ENCODE results near the gene PPARA. TPM values are rescaled to one million over a fixed set of nuclear protein-coding genes. Genes with fewer than 3 reads are reported as not detected.

Gene PPARA
- total and polyA plus RNA-seq, 2 donors: 3.6 to 4.5 TPM

GRCh38 chr22:46158283-46158682 lies 8.0 kb downstream of the PPARA start:
- Histone ChIP-seq H3K4me1 (ENCODE audit: control insufficient read depth in 2 of 2, insufficient read depth in 2 of 2, low read length in 2 of 2) (peaks cover 0 to 8% of the 10 kb centered on the region in 2 donors), H3K9me3 (ENCODE audit: control insufficient read depth in 2 of 2, insufficient read depth in 1 of 2, low read length in 1 of 2) (no peaks in the 10 kb centered on the region), H3K4me3 (ENCODE audit: low read length in 2 of 2) (no peak overlapping the region), H3K36me3 (ENCODE audit: control insufficient read depth in 2 of 2, insufficient read depth in 2 of 2, low read length in 1 of 2) (peaks cover 0 to 17% of the 10 kb centered on the region in 2 donors), H3K27ac (ENCODE audit: low read depth in 1 of 2, low read length in 1 of 2) (no peak overlapping the region), H3K27me3 (ENCODE audit: control insufficient read depth in 2 of 2, insufficient read depth in 1 of 2, low read length in 1 of 2) (no peaks in the 10 kb centered on the region)
- no peak for DNase-seq (ENCODE audit: low read depth in 6 of 9, low spot score in 9 of 9)
- 92% methylated on average over 7 of the region's 7 CpGs for WGBS

DNA sequence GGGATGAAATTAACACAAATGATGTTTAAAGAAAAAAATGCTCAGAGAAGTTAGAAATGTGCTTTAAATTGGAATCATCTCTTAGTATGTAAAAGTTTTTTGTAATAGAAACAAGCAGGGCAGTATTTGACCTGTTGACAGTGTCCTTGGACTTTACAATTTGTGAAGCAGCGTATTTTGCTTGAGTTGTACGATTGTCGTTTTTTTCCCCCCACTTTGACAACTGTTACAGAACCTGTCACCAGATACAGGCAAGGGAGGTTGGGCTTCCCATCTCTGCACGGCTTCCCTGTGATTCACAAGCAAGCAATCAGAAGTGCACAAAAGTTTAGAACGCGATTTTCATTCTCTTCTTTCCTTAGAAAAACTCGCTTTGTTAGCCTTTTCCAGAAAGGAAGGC lies 8.9 kb downstream of the PPARA start:
- no peak overlapping the region for H3K4me3 ChIP-seq (ENCODE audit: low read length in 2 of 2)
- WGBS: 96% methylated on average over 7 of the region's 7 CpGs

DNA sequence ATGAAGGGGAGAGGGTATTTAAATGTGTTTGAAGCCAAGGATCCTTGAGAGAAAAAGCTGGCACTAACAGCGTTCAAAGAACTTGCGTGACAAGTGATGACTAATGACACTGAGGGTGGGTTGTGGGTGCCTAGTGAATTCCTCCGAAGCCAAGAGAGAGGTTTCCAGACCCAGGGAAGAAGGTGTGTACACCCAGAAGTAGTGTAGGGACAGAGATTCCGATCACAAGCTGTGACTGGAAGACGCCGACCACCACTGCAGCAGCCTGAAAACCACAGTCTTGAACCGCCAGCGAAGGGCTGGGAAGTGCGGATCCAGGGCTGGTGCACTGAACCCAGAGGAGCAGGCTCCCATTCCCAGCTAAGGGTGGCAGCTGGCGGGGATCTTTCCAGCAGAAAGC lies 9.5 kb downstream of the PPARA start:
- no peak for DNase-seq (ENCODE audit: low read depth in 6 of 9, low spot score in 9 of 9)
- WGBS: 97% methylated on average over 10 of the region's 10 CpGs
- no peaks in the 10 kb centered on the region for H3K27me3 ChIP-seq (ENCODE audit: control insufficient read depth in 2 of 2, insufficient read depth in 1 of 2, low read length in 1 of 2)
- H3K36me3 ChIP-seq (ENCODE audit: control insufficient read depth in 2 of 2, insufficient read depth in 2 of 2, low read length in 1 of 2): peaks cover 0 to 17% of the 10 kb centered on the region in 2 donors
- H3K4me1 ChIP-seq (ENCODE audit: control insufficient read depth in 2 of 2, insufficient read depth in 2 of 2, low read length in 2 of 2): peaks cover 0 to 8% of the 10 kb centered on the region in 2 donors
- H3K4me3 ChIP-seq (ENCODE audit: low read length in 2 of 2): no peak overlapping the region
- H3K9me3 ChIP-seq (ENCODE audit: control insufficient read depth in 2 of 2, insufficient read depth in 1 of 2, low read length in 1 of 2): no peaks in the 10 kb centered on the region
- H3K27ac ChIP-seq (ENCODE audit: low read depth in 1 of 2, low read length in 1 of 2): no peak overlapping the region

More for the DNA sequence above, 8.9 kb downstream of the PPARA start:
- H3K4me1 ChIP-seq (ENCODE audit: control insufficient read depth in 2 of 2, insufficient read depth in 2 of 2, low read length in 2 of 2): peaks cover 0 to 8% of the 10 kb centered on the region in 2 donors
- no peak overlapping the region for H3K27ac ChIP-seq (ENCODE audit: low read depth in 1 of 2, low read length in 1 of 2)
- H3K27me3 ChIP-seq (ENCODE audit: control insufficient read depth in 2 of 2, insufficient read depth in 1 of 2, low read length in 1 of 2): no peaks in the 10 kb centered on the region
- no peak for DNase-seq (ENCODE audit: low read depth in 6 of 9, low spot score in 9 of 9)
- H3K9me3 ChIP-seq (ENCODE audit: control insufficient read depth in 2 of 2, insufficient read depth in 1 of 2, low read length in 1 of 2): no peaks in the 10 kb centered on the region
- peaks cover 0 to 17% of the 10 kb centered on the region in 2 donors for H3K36me3 ChIP-seq (ENCODE audit: control insufficient read depth in 2 of 2, insufficient read depth in 2 of 2, low read length in 1 of 2)

DNA sequence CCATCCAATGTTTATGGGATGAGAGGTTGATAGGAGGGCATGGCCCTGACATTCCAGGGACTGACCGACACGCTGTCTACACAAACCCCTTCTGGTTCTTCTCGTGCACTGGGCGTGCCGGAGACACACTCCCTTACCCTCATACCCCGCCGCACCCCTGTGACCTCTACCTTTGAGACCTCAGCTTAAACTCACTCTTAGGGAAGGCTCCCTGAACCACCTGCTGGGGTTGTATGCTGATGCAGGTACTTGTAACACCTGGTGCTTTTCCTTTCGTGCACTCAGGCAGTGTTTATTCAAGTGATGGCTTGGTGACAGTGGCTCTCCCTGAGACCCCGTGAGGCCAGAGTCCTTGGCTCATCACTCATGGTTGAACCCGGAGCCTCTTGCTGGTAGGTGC lies 12.0 kb downstream of the PPARA start:
- Histone ChIP-seq H3K4me3 (ENCODE audit: low read length in 2 of 2) (no peak overlapping the region), H3K4me1 (ENCODE audit: control insufficient read depth in 2 of 2, insufficient read depth in 2 of 2, low read length in 2 of 2) (peaks cover 0 to 2% of the 10 kb centered on the region in 2 donors), H3K27me3 (ENCODE audit: control insufficient read depth in 2 of 2, insufficient read depth in 1 of 2, low read length in 1 of 2) (no peaks in the 10 kb centered on the region), H3K27ac (ENCODE audit: low read depth in 1 of 2, low read length in 1 of 2) (no peak overlapping the region), H3K36me3 (ENCODE audit: control insufficient read depth in 2 of 2, insufficient read depth in 2 of 2, low read length in 1 of 2) (peaks cover 0 to 13% of the 10 kb centered on the region in 2 donors), H3K9me3 (ENCODE audit: control insufficient read depth in 2 of 2, insufficient read depth in 1 of 2, low read length in 1 of 2) (no peaks in the 10 kb centered on the region)
- DNase-seq (ENCODE audit: low read depth in 6 of 9, low spot score in 9 of 9): no peak
- WGBS: 91% methylated on average over 10 of the region's 10 CpGs

GRCh38 chr22:46162771-46163556 lies 12.6 kb downstream of the PPARA start:
- Histone ChIP-seq H3K36me3 (ENCODE audit: control insufficient read depth in 2 of 2, insufficient read depth in 2 of 2, low read length in 1 of 2) (peaks cover 0 to 13% of the 10 kb centered on the region in 2 donors), H3K4me1 (ENCODE audit: control insufficient read depth in 2 of 2, insufficient read depth in 2 of 2, low read length in 2 of 2) (no peaks in the 10 kb centered on the region), H3K9me3 (ENCODE audit: control insufficient read depth in 2 of 2, insufficient read depth in 1 of 2, low read length in 1 of 2) (no peaks in the 10 kb centered on the region), H3K27ac (ENCODE audit: low read depth in 1 of 2, low read length in 1 of 2) (no peak overlapping the region), H3K27me3 (ENCODE audit: control insufficient read depth in 2 of 2, insufficient read depth in 1 of 2, low read length in 1 of 2) (no peaks in the 10 kb centered on the region), H3K4me3 (ENCODE audit: low read length in 2 of 2) (no peak overlapping the region)
- 95% methylated on average over 17 of the region's 17 CpGs for WGBS
- no peak for DNase-seq (ENCODE audit: low read depth in 6 of 9, low spot score in 9 of 9)

DNA sequence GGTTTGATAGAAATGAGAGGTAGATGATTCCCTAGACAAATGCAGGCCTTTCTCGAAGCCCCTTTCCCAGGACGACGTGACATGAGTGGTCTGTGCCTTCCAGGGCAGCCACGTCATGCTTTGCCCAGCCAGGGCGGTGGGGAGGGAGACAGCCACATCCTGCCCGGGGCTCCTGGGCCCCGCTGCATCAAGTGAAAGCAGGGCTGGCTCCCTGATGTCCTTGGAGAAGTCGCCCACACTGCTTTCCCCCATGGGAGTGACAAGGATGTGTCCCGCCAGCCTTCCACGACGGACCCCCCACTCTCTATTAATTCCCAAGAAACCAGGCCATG lies 13.2 kb downstream of the PPARA start:
- H3K4me3 ChIP-seq (ENCODE audit: low read length in 2 of 2): no peak overlapping the region
- no peak overlapping the region for H3K27ac ChIP-seq (ENCODE audit: low read depth in 1 of 2, low read length in 1 of 2)
- no peaks in the 10 kb centered on the region for H3K9me3 ChIP-seq (ENCODE audit: control insufficient read depth in 2 of 2, insufficient read depth in 1 of 2, low read length in 1 of 2)
- 70% methylated on average over 11 of the region's 11 CpGs for WGBS
- peaks cover 0 to 13% of the 10 kb centered on the region in 2 donors for H3K36me3 ChIP-seq (ENCODE audit: control insufficient read depth in 2 of 2, insufficient read depth in 2 of 2, low read length in 1 of 2)
- DNase-seq (ENCODE audit: low read depth in 6 of 9, low spot score in 9 of 9): no peak
- H3K27me3 ChIP-seq (ENCODE audit: control insufficient read depth in 2 of 2, insufficient read depth in 1 of 2, low read length in 1 of 2): no peaks in the 10 kb centered on the region
- H3K4me1 ChIP-seq (ENCODE audit: control insufficient read depth in 2 of 2, insufficient read depth in 2 of 2, low read length in 2 of 2): no peaks in the 10 kb centered on the region

- Histone ChIP-seq H3K27ac (ENCODE audit: low read depth in 1 of 2, low read length in 1 of 2) (no peak overlapping the region), H3K4me1 (ENCODE audit: control insufficient read depth in 2 of 2, insufficient read depth in 2 of 2, low read length in 2 of 2) (no peaks in the 10 kb centered on the region), H3K9me3 (ENCODE audit: control insufficient read depth in 2 of 2, insufficient read depth in 1 of 2, low read length in 1 of 2) (no peaks in the 10 kb centered on the region), H3K4me3 (ENCODE audit: low read length in 2 of 2) (no peak overlapping the region), H3K27me3 (ENCODE audit: control insufficient read depth in 2 of 2, insufficient read depth in 1 of 2, low read length in 1 of 2) (no peaks in the 10 kb centered on the region), H3K36me3 (ENCODE audit: control insufficient read depth in 2 of 2, insufficient read depth in 2 of 2, low read length in 1 of 2) (peaks cover 0 to 7% of the 10 kb centered on the region in 2 donors)
- 99% methylated on average over 3 of the region's 3 CpGs for WGBS
- DNase-seq (ENCODE audit: low read depth in 6 of 9, low spot score in 9 of 9): no peak
These were observed 15.7 kb downstream of the PPARA start for GRCh38 chr22:46165977-46166376.

- Histone ChIP-seq H3K4me1 (ENCODE audit: control insufficient read depth in 2 of 2, insufficient read depth in 2 of 2, low read length in 2 of 2) (peaks cover 0 to 2% of the 10 kb centered on the region in 2 donors), H3K27ac (ENCODE audit: low read depth in 1 of 2, low read length in 1 of 2) (no peak overlapping the region), H3K36me3 (ENCODE audit: control insufficient read depth in 2 of 2, insufficient read depth in 2 of 2, low read length in 1 of 2) (no peaks in the 10 kb centered on the region), H3K27me3 (ENCODE audit: control insufficient read depth in 2 of 2, insufficient read depth in 1 of 2, low read length in 1 of 2) (no peaks in the 10 kb centered on the region), H3K9me3 (ENCODE audit: control insufficient read depth in 2 of 2, insufficient read depth in 1 of 2, low read length in 1 of 2) (no peaks in the 10 kb centered on the region), H3K4me3 (ENCODE audit: low read length in 2 of 2) (no peak overlapping the region)
- 96% methylated on average over 1 of the region's 1 CpG for WGBS
- DNase-seq (ENCODE audit: low read depth in 6 of 9, low spot score in 9 of 9): no peak
These were observed 19.3 kb downstream of the PPARA start for GRCh38 chr22:46169628-46170027.

- Histone ChIP-seq H3K27me3 (ENCODE audit: control insufficient read depth in 2 of 2, insufficient read depth in 1 of 2, low read length in 1 of 2) (no peaks in the 10 kb centered on the region), H3K27ac (ENCODE audit: low read depth in 1 of 2, low read length in 1 of 2) (no peak overlapping the region), H3K9me3 (ENCODE audit: control insufficient read depth in 2 of 2, insufficient read depth in 1 of 2, low read length in 1 of 2) (no peaks in the 10 kb centered on the region), H3K4me3 (ENCODE audit: low read length in 2 of 2) (no peak overlapping the region), H3K4me1 (ENCODE audit: control insufficient read depth in 2 of 2, insufficient read depth in 2 of 2, low read length in 2 of 2) (peaks cover 0 to 2% of the 10 kb centered on the region in 2 donors), H3K36me3 (ENCODE audit: control insufficient read depth in 2 of 2, insufficient read depth in 2 of 2, low read length in 1 of 2) (no peaks in the 10 kb centered on the region)
- DNase-seq (ENCODE audit: low read depth in 6 of 9, low spot score in 9 of 9): no peak
- 58% methylated on average over 8 of the region's 8 CpGs for WGBS
These were observed 21.6 kb downstream of the PPARA start for GRCh38 chr22:46171940-46172339.

Measured in thymus (tissue), 11 donors.